Keratinocyte (primary cell): ENCODE data around the gene RNF169. TPM values are rescaled to one million over a fixed set of nuclear protein-coding genes. Genes with fewer than 3 reads are reported as not detected.

Source experiments
- DNase-seq: peaks from one replicate; pipeline ENCODE4 v3.0.0-alpha.2; 2011; ENCODE audit warnings: low read depth, missing footprints, low spot score
- FAIRE-seq: peaks from 2 replicates; lab custom pipeline; 2011; peaks lifted over from hg19 to GRCh38; lab: Jason Lieb, UNC
- H2AFZ ChIP-seq: 2 replicates; pipeline ENCODE4 v1.6.0; 2012; ENCODE audit warnings: low read length, control low read depth, inconsistent platforms; ENCODE audit not compliant: control insufficient read depth
- H3K27ac ChIP-seq: 2 replicates; pipeline ENCODE4 v1.5.1; 2011; ENCODE audit warnings: low read length; ENCODE audit not compliant: control insufficient read depth, insufficient read depth
- H3K27me3 ChIP-seq: 3 replicates; pipeline ENCODE4 v1.6.0; 2011; ENCODE audit warnings: low read length; ENCODE audit not compliant: control insufficient read depth, insufficient read depth; ENCODE audit errors: extremely low read depth
- H3K36me3 ChIP-seq, 2 experiments: 2 replicates in 1 of 2; 3 replicates in 1 of 2; pipeline ENCODE4 v1.5.1; 2011; ENCODE audit warnings: low read length in 2 of 2, mild to moderate bottlenecking in 1 of 2; ENCODE audit not compliant: control insufficient read depth in 2 of 2, insufficient read depth in 2 of 2; ENCODE audit errors: extremely low read depth in 1 of 2
- H3K4me1 ChIP-seq: 3 replicates; pipeline ENCODE4 v1.5.1; 2011; ENCODE audit warnings: low read length; ENCODE audit not compliant: control insufficient read depth, insufficient read depth; ENCODE audit errors: extremely low read depth
- H3K4me2 ChIP-seq: 3 replicates; pipeline ENCODE4 v1.6.0; 2011; ENCODE audit warnings: low read depth, low read length; ENCODE audit not compliant: control insufficient read depth, insufficient read depth; ENCODE audit errors: extremely low read depth
- H3K4me3 ChIP-seq, 3 experiments: fragments of 200-600 bp in 1 of 3; sonication (generic) in 1 of 3; 2 replicates in 2 of 3; 3 replicates in 1 of 3; pipeline ENCODE4 v1.5.1; 2011 to 2016; ENCODE audit warnings: low read length in 3 of 3, mild to moderate bottlenecking in 3 of 3, control low read depth in 2 of 3, inconsistent platforms in 1 of 3, low read depth in 1 of 3, mixed read lengths in 1 of 3, mixed run types in 1 of 3, moderate library complexity in 1 of 3; ENCODE audit not compliant: control insufficient read depth in 2 of 3, insufficient read depth in 2 of 3; ENCODE audit errors: extremely low read depth in 1 of 3
- H3K79me2 ChIP-seq: 2 replicates; pipeline ENCODE4 v1.6.0; 2012; ENCODE audit warnings: low read length; ENCODE audit not compliant: control insufficient read depth, insufficient read depth
- H3K9ac ChIP-seq: 3 replicates; pipeline ENCODE4 v1.6.0; 2011; ENCODE audit warnings: low read length; ENCODE audit not compliant: control insufficient read depth, insufficient read depth; ENCODE audit errors: extremely low read depth
- H3K9me1 ChIP-seq: 3 replicates; pipeline ENCODE4 v1.6.0; 2011; ENCODE audit warnings: low read length; ENCODE audit not compliant: control insufficient read depth, insufficient read depth; ENCODE audit errors: extremely low read depth
- H3K9me3 ChIP-seq: 2 replicates; pipeline ENCODE4 v1.5.1; 2012; ENCODE audit warnings: low read depth, low read length; ENCODE audit not compliant: control insufficient read depth
- H4K20me1 ChIP-seq: 3 replicates; pipeline ENCODE4 v1.6.0; 2011; ENCODE audit warnings: low read length; ENCODE audit not compliant: control insufficient read depth, insufficient read depth; ENCODE audit errors: extremely low read depth
- CTCF ChIP-seq, 3 experiments: IDR thresholded peaks in 1 of 3; conservative IDR thresholded peaks in 1 of 3; optimal IDR thresholded peaks in 1 of 3; 2 replicates in 2 of 3; 3 replicates in 1 of 3; pipeline versions ENCODE3 to v1.5.1; 2011; ENCODE audit warnings: low read length in 3 of 3, mild to moderate bottlenecking in 3 of 3, moderate library complexity in 2 of 3, control low read depth in 1 of 3, inconsistent platforms in 1 of 3; ENCODE audit not compliant: insufficient read depth in 2 of 3; ENCODE audit errors: extremely low read depth in 1 of 3
- EZH2 ChIP-seq: IDR thresholded peaks from one replicate; pipeline ENCODE4 v1.6.1; 2012; ENCODE audit warnings: inconsistent platforms, mild to moderate bottlenecking, low read length, moderate library complexity
- dilution Hi-C: fragments of 300-500 bp; cut with MboI; formaldehyde crosslinking; loops from one replicate; pipeline ENCODE4 v1.7.0; 2020; ENCODE audit warnings: low sequenced_read_pairs; ENCODE audit not compliant: extremely low pct_ligation_motif_present
- polyA plus RNA-seq, 5 experiments: library from polyadenylated mRNA; depleted of rRNA in 3 of 5; stranded (reverse) in 3 of 5; stranded (forward) in 1 of 5; unstranded in 1 of 5; fragments of >200 nt; gene quantifications; 1 replicate in 1 of 5; 2 replicates in 3 of 5; 3 replicates in 1 of 5; pipeline versions ENCODE4 v1.2.1 to v1.2.3, GENCODE V29; 2011 to 2012; ENCODE audit warnings: missing spikeins in 2 of 5, low read depth in 1 of 5, low replicate concordance in 1 of 5

Gene RNF169
- polyA plus RNA-seq, 1 donor (not counting 4 experiments of a cell fraction or from before 2014, with no cell fraction given), result 8.9 TPM

- Histone ChIP-seq H2AFZ (no peak overlapping the region), H3K79me2 (no peaks in the 10 kb centered on the region), H3K4me2 (no peak overlapping the region), H3K4me3 (no peak overlapping the region), H3K9ac (no peak overlapping the region), H3K9me3 (no peaks in the 10 kb centered on the region), H3K4me1 (no peaks in the 10 kb centered on the region), H3K36me3 (no peaks in the 10 kb centered on the region), H3K9me1 (no peaks in the 10 kb centered on the region), H3K27me3 (no peaks in the 10 kb centered on the region), H4K20me1 (no peaks in the 10 kb centered on the region), H3K27ac (no peak overlapping the region)
- FAIRE-seq, result no peak
- dilution Hi-C loops, result no loop called here
- DNase-seq, result no peak
- no peak for TF ChIP-seq EZH2
- TF ChIP-seq CTCF (optimal IDR thresholded peaks at IDR 0.05 in 1 of 3, IDR thresholded peaks at IDR 0.05 in 1 of 3, conservative IDR thresholded peaks at IDR 0.05 in 1 of 3; ENCODE audit: extremely low read depth in 1 of 3, insufficient read depth in 2 of 3, low read length in 3 of 3), result no peak
These were observed 6.6 kb upstream of the RNF169 start for GRCh38 chr11:74742070-74742469.

- Histone ChIP-seq H3K4me1 (peaks cover 6% of the 10 kb centered on the region), H3K4me2 (no peak overlapping the region), H3K36me3 (no peaks in the 10 kb centered on the region), H3K9ac (no peak overlapping the region), H3K27me3 (no peaks in the 10 kb centered on the region), H3K79me2 (no peaks in the 10 kb centered on the region), H3K27ac (no peak overlapping the region), H3K4me3 (no peak overlapping the region), H2AFZ (no peak overlapping the region), H3K9me3 (no peaks in the 10 kb centered on the region), H3K9me1 (no peaks in the 10 kb centered on the region), H4K20me1 (no peaks in the 10 kb centered on the region)
- FAIRE-seq (no peak), DNase-seq (no peak)
- dilution Hi-C loops, result no loop called here
- no peak for TF ChIP-seq CTCF (optimal IDR thresholded peaks at IDR 0.05 in 1 of 3, IDR thresholded peaks at IDR 0.05 in 1 of 3, conservative IDR thresholded peaks at IDR 0.05 in 1 of 3; ENCODE audit: extremely low read depth in 1 of 3, insufficient read depth in 2 of 3, low read length in 3 of 3)
- no peak for TF ChIP-seq EZH2
These were observed 5.0 kb upstream of the RNF169 start for GRCh38 chr11:74743640-74744039.
